Skeletal muscle satellite cell (primary cell): Measurements from ENCODE around the gene VDR.

Experiments used
- H3K27me3 ChIP-seq: 2 replicates; pipeline ENCODE4 v1.7.0; 2013; ENCODE audit warnings: low read length; ENCODE audit not compliant: control insufficient read depth, insufficient read depth
- H3K36me3 ChIP-seq: 2 replicates; pipeline ENCODE4 v1.7.0; 2013; ENCODE audit warnings: mild to moderate bottlenecking, control low read depth, low read length; ENCODE audit not compliant: insufficient read depth
- H3K4me1 ChIP-seq: 2 replicates; pipeline ENCODE4 v1.7.0; 2013; ENCODE audit warnings: low read length; ENCODE audit not compliant: control insufficient read depth, insufficient read depth
- H3K4me2 ChIP-seq: 2 replicates; pipeline ENCODE4 v1.7.0; 2013; ENCODE audit warnings: mild to moderate bottlenecking, low read length
- H3K4me3 ChIP-seq: 2 replicates; pipeline ENCODE4 v1.7.0; 2013; ENCODE audit warnings: low read length
- H3K9ac ChIP-seq: 2 replicates; pipeline ENCODE4 v1.7.0; 2013; ENCODE audit warnings: mild to moderate bottlenecking, low read depth, low read length, moderate library complexity
- H3K9me3 ChIP-seq: replicated peaks from 2 replicates; pipeline ENCODE4 v1.7.0; 2013; ENCODE audit warnings: mild to moderate bottlenecking, control low read depth, low read length

The VDR gene

GRCh38 chr12:47793015-47793681 is 111.6 kb downstream of the VDR start:
- Histone ChIP-seq H3K9ac (no peak overlapping the region), H3K4me2 (no peak overlapping the region), H3K4me3 (no peak overlapping the region), H3K4me1 (no peaks in the 10 kb centered on the region), H3K36me3 (peaks cover 84% of the 10 kb centered on the region), H3K9me3 (no peaks in the 10 kb centered on the region), H3K27me3 (no peaks in the 10 kb centered on the region)

- Histone ChIP-seq H3K27me3 (no peaks in the 10 kb centered on the region), H3K9ac (no peak overlapping the region), H3K9me3 (no peaks in the 10 kb centered on the region), H3K4me1 (no peaks in the 10 kb centered on the region), H3K4me2 (no peak overlapping the region), H3K36me3 (peaks cover 87% of the 10 kb centered on the region), H3K4me3 (no peak overlapping the region)
Measured at GRCh38 chr12:47791874-47792273, 112.9 kb downstream of the VDR start.
